ENCODE measurements around the gene SPTSSA.
"Not testable (repeated sequence)": the region's sequence is repeated elsewhere in the genome, so short reads cannot be mapped to it uniquely, and the experiment has no call there.

The SPTSSA gene

DNA sequence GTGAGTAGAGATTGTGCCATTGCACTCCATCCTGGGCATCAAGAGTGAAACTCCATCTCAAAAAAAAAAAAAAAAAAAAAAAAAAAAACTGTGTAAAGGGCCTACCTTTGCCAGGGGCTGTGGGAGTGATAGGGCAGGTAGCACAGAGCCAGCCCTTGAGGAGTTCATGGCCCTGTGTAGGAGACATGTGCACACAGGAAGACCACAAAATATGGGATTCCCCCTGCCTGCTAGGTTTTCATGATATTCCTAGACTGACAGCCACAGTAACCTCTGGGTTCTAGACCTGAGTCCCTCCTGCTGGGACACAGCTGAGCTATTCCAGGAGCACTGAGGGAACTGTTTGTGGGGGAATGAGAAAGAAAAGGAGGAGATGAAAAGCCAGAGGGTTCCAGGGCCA, 8.3 kb upstream of the SPTSSA start:
- DNase-seq, result no peak

DNA sequence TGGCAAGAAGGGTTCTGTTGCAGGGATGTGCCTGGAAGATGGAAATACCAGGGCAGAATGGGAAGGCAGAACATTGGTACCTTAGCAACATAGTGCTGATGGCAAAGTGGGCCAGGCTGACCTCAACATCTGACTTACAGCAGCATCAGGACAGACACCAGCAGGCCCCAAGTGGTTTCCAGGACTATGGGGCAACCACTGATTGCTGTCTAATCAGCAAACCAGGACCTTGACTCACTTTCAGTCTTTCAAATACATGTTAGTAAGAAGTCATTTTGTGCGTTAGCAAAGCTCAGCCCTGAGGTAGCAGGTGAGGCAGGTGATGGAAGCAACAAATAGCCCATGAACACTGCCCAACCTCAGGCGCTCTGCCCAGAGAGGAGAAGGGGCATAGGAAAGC, 4.7 kb upstream of the SPTSSA start:
- DNase-seq, result no peak

DNA sequence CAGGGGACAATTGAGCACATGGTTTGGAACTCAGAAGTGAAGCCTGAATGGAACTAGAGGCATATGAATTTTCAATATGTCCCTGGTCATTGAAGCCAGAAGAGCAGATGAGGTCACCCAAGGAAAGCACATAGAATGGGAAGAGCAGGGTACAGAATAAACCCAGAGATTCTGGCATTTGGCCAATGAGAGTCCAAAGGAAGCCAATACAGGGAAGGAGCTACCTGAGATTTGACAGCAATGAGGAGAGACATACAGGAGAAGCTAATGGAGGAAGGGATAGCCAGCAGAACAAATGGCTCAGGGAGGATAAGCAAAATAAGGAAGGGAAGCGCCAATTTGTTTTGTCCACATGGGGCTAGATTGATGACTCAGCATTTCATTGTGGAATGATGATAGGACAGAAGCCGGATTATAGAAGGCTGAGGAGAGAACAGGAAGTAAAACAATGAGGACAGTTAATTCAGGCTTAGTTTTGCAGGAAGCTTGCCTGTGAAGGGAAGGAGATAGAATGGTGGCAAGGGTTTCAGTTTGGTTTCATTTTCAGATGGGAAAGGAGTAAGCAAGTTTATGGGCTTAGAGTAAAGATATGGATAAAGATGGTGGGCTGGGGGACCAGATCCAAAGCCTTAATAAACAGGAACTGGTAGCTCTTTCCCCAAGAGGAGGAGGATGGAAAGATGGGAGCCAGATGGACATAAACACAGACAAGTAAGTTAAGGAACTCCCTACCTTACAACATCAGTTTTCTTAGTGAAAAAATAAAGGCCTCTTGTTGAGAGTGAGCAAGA, 3.2 kb upstream of the SPTSSA start:
- DNase-seq, result no peak

DNA sequence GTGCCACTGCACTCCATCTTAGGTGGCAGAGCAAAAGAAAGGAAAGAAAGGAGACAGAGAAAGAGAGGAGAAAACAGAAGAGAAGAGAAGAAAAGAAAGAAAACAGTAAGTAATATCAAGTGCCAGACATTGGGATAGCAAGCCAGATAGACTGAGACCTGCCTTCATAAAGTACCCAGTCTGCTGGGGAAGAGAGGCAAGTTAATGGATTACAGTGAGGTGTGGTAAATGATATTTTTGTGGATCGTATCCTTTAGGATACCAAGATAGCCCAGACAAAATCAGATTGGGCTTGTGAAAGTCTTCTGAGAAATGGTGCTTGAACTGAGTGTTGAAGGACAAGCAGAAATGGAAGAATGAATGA, 1.5 kb upstream of the SPTSSA start:
- DNase-seq, result no peak

DNA sequence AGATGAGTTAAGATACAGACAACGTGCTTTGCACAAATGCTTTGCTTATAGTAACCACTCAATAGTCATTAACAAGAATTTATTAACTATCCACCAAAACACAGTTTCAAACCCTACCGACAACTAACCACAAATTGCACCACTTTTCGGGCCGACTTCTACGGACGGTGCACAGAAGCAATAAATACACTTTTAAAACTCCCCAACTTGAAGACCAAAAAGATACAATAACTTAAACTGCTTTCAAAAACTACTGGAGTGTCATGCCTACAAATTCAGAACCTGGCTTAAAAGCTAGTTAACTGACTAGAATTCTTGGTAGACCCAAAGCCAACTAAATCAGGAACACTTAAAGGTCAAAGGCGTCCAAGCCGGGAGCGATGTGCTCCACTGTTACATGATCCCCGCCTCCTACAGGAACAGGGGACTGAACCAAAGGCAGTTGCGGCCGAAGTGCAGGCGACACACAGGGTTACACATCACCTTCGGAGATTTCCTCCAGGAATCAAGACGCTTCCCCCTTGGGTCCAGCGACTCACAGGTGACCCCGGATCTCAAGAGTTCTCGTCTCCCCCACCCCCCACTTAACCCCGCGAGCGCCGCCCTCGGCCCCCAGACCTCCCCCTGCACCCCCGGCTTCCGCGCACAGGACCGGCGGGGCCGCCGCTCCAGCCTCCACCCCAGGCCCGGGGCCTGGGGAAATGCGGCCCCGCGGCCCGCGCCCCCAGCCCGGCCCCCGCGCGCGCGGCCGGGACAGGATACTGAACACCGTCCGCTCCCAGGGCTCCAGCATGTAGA, 507 bp downstream of the SPTSSA start:
- peak; percentile 82 for DNase-seq

DNA sequence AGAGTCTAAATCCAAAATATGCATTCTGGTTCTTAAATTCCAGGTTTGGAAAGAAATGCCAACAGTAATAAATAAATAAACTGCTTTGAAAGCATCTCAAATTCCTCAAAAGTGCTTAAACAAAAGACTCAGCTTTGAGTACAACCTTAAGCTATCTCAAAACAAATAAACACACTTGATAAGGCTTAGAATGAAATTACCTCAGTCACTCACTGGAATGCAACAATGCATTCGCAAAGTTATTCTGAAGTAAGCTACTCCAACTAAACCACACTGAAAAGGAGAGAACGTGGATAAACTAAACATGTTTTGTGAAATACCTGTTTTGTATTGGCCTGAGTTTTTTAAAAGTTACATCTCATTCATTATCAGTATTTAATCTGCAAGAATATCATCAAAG, 1.2 kb downstream of the SPTSSA start:
- DNase-seq, result peak; percentile 35

DNA sequence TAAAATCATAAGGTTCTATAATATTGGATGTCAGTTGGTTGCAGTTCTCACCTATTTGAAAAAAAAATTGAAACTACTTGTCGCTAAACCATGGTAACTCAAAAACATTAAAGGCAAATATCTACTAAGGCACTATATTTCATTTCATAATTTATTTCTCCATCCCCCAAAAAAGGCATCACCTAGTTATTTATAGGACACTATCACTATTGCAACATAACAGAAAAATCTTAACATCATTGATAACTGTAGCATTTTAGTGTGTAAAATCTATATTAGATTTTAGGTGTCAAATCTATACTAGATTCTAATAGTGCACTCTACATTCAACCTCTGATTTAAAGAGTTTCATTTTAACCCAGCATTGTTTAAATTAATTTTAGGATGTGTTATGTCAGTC, 1.7 kb downstream of the SPTSSA start:
- DNase-seq, result no peak

DNA sequence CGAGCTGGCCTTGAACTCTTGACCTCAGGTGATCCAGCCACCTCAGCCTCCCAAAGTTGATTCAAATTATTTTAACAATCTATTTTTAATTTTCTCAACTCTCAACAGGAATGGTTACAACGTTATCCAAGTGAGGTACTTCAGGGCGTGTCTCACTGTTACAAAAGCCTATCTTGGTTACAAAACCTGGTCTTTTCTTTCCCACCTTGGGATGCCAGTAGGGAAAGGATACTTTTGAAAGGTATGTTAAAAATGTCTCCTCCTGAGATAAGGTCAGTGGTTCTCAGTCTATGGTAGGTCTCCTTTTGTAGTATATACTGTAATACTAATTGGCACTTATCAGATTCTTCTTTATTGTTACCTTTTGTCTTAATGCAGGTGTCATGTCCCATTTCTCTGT, 4.9 kb downstream of the SPTSSA start:
- DNase-seq, result no peak

DNA sequence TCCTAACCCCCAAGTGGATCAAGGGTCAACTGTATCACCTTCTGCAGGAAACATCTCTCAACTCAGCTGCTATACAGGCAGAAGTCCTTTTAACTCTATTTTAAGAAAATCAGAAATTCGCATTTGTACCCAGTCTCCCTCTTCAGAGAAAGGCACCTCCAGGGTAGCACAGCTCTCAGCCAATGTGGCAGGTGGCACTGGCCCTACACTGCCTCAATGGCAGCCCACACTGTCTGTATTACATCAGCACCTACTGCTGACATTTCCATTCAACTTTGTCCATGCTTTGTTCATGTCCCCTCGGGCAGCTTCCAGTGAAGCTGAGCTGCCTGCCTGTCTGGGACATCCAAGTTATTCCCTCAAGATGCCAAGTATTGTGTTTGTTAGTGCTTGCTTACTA, 8.8 kb downstream of the SPTSSA start:
- no peak for DNase-seq

DNA sequence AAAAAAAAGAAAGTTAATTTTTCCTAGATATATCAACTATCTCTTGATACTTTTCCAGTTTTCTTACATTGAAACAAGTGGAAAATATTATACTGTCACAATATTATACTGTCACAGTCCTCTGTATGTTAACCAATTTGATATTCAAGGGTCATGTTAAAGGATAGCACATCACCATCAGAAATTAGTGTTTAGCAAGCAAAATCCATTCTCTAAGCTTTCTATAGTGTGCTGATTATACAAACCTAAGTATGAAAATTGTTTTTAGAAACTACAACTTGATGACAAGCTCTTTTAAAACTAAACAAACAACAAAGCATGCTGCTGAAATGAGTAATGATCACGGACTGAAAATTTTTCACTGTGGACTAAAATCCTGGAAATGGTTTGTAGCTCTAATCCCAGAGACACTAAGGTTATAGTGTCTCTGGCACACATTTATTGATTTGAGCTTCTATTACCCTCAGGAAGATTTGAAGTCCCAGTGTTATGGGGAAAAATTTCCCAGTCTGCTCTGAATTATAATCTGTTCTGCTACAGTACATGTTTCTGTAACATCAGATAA, 9.7 kb downstream of the SPTSSA start:
- no peak for DNase-seq

DNA sequence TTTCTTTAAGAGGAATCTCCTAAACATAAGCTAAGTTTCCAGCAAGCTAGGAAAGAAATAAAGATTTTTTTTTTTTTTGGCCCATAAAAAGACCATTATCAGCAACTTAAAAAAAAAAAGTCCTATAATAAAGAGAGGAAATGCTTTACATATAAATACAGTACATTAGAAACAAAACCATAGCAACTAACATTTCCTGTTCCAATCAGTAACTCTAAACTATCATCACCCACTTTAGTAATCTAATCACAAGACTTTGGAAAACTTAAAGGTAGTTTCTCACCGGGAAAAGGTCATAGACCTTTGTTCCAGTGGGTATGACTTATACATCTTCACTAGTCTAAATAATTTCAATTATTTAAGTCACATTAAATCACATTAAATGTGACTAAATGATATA, 11.1 kb downstream of the SPTSSA start:
- DNase-seq, result no peak

DNA sequence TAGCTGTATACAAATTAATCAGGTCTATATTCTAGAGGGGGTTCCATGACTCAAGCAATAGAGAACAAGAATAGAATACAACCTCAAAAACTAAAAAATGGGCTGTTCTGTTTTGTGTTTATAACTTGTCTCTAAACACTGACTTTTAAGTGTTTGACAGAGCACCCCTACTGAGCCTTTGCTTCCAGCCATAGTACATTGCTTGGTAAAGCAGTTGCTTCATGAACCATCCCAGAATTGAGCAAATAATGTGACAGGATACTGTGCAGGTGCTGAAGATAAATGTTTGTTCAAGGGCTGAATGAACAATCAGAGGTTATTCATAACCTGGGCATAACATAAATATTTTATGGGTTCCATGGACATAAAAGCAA, 11.5 kb downstream of the SPTSSA start:
- no peak for DNase-seq

DNA sequence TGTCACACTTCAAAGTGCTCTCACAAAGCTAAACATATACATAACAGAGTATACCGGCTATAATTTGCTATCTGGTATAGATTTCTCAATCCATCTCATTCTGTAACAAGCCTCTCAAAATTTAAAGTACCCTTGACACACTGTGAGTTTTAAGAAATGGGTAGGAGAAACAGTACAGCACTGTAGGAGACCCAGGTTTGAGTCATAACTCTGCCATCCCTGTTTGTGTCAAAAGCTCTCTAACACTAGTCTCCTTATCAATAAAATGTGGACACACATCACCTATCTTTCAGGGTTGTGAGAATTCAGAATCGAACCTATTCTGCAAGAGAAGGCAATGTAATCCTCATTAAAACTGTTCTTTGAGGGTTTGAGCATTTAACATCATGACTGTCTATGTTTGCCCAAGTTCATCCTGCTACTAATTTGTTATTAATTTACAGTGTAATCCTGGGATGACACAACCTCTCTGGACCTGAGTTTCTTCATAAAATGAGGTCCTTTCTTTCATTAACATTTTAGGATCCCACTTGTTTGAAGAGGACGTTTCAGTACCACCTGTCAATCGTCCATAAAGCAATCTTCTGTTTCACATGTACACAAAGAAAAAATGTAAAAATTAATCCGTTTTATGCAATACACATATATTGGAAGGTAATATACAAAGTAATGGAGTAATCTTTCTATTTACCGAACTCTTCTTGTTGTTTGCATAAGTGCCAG, 12.1 kb downstream of the SPTSSA start:
- no peak for DNase-seq

DNA sequence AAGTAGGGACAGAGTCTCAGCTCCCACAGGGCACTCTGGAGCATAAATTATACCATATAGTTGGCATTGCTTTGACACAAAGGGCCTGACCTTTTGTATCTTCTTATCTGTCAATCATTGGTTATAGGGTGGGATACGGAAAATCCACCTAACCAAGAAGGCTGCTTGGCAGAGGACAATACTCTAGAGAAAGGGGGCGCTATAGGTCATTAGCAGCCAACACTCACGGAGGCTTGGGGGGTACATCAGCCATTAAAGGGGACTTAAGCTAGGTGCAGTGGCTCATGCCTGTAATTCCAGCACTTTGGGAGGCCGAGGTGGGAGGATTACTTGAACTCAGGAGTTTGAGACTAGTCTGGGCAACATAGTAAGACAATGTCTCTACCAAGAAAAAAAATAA, 22.9 kb downstream of the SPTSSA start:
- no peak for DNase-seq

DNA sequence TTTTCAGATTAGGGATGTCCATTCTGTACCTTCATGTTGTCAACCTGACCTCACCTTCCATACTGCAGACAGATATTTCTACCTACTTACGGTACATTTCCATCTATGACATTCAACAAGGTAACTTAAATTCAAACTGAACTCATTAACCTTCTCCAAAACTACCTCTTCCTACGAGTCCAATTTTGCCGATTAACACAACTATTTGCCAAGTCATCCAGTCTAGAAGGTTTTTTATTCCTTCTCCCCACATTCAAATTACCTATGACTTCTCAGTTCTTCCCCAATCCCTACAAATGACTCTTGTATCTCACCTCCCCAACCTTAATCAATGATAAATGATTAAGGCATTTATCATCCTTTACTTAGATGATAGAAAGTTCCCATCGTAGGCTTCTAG, 23.6 kb downstream of the SPTSSA start:
- DNase-seq, result no peak

DNA sequence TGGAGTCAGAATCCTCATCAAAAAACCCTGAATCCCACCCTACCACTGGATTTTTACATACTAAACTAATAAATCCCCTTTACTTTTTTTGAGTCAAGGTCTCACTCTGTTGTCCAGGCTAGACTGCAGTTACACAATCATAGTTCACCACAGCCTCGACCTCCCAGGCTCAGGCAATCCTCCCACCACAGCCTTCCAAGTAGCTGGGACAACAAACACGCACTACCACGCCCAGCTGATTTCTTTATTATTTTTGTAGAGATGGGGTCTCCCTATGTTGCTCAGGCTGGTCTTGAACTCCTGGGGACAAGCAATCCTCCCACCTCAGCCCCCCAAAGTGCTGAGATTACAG, 24.3 kb downstream of the SPTSSA start:
- DNase-seq, result no peak

DNA sequence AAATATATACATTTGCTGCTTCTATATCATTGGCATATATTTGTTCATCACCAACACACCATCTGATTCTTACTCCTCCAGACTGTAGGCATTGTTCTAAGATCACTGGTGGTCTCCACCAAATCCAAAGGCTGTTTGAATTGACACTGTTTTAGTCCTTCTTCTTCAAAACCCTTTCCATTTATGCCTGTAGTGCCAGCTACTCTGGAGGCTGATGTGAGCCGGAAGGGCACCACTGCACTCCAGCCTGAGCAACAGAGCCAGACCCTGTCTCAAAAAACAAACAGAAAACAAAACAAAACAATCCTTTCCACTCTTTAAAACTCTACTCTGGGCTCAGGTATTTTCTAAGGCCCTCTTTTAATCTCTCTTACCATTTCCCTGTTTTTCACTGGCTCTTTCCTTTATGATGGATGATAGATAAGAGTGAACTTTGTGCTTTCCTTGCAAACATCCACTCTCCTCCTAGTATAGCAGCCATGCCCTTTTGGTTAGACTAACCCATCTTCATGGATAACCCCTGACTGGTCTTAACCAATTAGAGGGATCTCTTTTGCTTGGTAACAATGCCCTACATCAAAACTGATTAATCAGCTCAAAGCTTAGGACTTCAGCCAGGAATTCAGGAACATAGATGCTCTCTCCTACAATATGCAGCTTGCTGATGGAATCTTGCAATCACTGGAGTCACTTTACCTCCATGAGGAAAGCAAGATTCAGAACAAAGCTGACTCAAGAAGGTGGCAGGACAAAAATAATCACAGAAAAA, 24.9 kb downstream of the SPTSSA start:
- DNase-seq, result no peak

DNA sequence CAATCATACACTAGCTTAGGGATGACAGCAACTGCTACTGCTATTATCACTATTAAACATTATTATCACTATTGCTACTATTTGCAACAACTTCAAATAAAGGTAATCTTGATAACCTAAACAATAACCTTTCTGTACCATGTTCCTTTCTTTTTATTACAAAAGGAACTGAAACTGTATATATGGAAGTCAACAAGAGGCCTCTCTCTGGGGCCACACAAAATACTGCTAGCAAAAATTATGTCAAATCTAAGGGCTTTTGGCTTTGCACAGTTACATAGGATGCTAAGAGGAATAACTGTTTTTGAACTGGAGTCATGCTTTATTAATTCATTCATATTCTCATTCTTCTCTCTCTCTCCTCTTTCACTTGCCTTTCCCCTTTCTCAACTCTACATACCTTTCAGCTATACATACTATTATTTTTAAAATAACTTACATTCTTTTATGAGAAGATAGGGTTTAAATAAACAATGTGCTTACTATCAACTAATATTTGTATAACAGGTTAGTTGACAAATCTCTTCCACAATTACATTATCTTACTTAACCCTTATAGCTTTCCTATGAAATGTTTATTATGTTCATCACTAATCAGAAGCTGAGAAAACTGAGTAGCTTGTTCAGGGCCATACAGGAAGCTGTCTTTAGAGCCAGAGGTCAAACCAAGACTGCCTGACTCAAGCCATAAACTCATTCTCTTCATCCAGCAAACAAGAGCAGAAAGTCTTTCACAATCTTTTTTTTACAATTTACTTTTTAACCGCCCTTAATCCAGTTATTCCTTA, 25.7 kb downstream of the SPTSSA start:
- no peak for DNase-seq

DNA sequence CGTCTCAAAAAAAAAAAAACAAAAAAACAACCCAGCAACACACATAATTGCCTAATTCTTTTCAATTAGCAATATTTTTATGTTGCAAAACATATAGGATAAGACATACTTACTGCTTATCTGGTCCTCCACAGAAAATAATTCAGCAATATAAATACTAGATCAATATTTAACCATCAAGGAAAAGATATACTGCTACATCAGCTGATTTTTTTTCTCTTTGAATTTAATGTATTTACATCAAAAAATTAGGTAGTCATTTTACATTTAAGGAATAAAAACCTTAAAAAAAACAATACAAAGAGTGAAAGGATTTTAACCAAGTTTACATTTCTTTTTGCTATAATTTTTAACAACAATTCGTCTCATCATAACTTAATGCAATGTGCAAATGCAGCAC, 28.1 kb downstream of the SPTSSA start:
- no peak for DNase-seq

DNA sequence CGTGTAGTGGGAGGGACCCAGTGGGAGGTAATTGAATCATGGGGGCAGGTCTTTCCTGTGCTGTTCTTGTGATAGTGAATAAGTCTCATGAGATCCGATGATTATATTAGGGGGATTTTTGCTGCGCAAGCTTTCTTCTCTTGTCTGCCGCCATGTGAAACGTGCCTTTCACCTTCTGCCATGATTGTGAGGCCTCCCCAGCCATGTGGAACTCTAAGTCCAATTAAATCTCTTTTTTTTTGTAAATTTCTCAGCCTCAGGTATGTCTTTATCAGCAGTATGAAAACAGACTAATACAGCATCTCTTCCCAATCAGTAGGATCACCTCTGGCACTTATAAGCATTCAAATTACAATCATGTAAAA, 34.0 kb downstream of the SPTSSA start:
- DNase-seq, result not testable (repeated sequence)

DNA sequence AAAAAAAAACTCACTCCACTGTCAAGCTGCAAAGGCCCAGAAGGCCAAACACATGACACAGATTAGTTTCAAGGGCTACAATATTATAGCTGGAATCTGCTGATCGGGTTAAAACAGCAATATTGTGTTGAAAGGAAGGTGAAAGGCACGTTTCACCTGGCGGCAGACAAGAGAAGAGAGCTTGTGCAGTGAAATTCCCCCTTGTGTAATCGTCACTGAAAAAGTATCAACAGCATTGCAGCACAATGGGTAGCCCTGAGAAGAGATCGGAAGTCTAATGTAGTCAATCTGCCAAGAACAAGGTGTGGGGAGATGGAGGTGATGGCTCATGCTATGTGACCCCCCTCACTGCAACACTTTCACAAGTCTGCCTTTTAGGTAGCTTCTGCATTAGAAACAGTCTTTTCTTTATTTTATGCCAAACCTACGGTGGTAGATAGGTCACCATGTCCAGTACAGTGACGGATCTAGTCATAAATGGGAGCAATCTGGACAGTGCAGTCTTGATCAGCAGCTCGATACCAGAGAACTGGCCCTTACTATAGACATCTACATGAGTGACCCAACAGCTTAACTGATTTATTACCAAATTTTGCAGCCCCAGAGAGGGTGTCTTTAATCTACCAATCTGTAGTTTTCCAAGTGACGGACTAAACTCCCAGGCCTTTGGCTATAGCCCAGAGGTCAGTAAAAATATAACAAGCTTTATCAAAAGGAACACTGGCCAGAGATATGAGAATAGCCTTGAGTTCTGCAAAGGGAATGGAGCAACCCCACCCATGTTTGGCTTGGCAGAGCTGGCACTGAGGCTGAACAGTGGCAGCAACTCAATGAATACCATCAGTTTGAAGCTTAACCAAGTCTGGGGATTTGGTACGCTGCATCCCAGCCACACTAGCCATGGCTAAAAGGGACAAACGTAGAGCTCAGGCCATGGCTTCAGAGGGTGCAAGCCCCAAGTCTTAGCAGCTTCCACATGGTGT, 35.4 kb downstream of the SPTSSA start:
- DNase-seq, result no peak
